HG02642 (cell line): ENCODE measurements around the gene PCDHB5.
"Not testable (repeated sequence)": the region's sequence is repeated elsewhere in the genome, so short reads cannot be mapped to it uniquely, and the experiment has no call there.

Experiments
- ATAC-seq: cut with Tn5 transposase; IDR thresholded peaks from one replicate; pipeline ENCODE4 v1.9.1; 2021; ENCODE audit warnings: mild to moderate bottlenecking; ENCODE audit not compliant: unreplicated experiment, poor library complexity

The PCDHB5 gene

GRCh38 chr5:141135030-141135717 is at the start of gene PCDHB5:
TSS of gene PCDHB5 (plus strand) at chr5:141135206. CDS start at chr5:141135435, 229 bp downstream.
- ATAC-seq = no peak

- no peak for ATAC-seq
These were observed 40.3 kb upstream of the PCDHB5 start, which contains the start of gene PCDHB2 for GRCh38 chr5:141094481-141095262. TSS of gene PCDHB2 (plus strand) at chr5:141094615. CDS start at chr5:141094791, 176 bp downstream.

- no peak for ATAC-seq
These were observed 39.8 kb upstream of the PCDHB5 start for GRCh38 chr5:141095263-141095641.

GRCh38 chr5:141096181-141096580 is 38.8 kb upstream of the PCDHB5 start:
- not testable (repeated sequence) for ATAC-seq

GRCh38 chr5:141096586-141096985 is 38.4 kb upstream of the PCDHB5 start:
- ATAC-seq = not testable (repeated sequence)

GRCh38 chr5:141100243-141100805 is 34.7 kb upstream of the PCDHB5 start, which contains the start of gene PCDHB3:
TSS of gene PCDHB3 (plus strand) at chr5:141100473. CDS start at chr5:141100650, 177 bp downstream.
- ATAC-seq = no peak

GRCh38 chr5:141101059-141101458 is 33.9 kb upstream of the PCDHB5 start:
- no peak for ATAC-seq

- not testable (repeated sequence) for ATAC-seq
These were observed 32.9 kb upstream of the PCDHB5 start for GRCh38 chr5:141102070-141102469.

- not testable (repeated sequence) for ATAC-seq
These were observed 32.5 kb upstream of the PCDHB5 start for GRCh38 chr5:141102471-141102870.

- no peak for ATAC-seq
These were observed 29.7 kb upstream of the PCDHB5 start for GRCh38 chr5:141105350-141105749.

GRCh38 chr5:141119250-141119649 is 15.8 kb upstream of the PCDHB5 start:
- no peak for ATAC-seq

GRCh38 chr5:141121563-141121962 is 13.4 kb upstream of the PCDHB5 start, which contains the start of gene PCDHB4:
TSS of gene PCDHB4 (plus strand) at chr5:141121818. CDS start at chr5:141121999, 181 bp downstream.
- ATAC-seq = no peak

GRCh38 chr5:141121985-141122384 is 13.0 kb upstream of the PCDHB5 start:
- no peak for ATAC-seq

- ATAC-seq = not testable (repeated sequence)
These were observed 11.4 kb upstream of the PCDHB5 start for GRCh38 chr5:141123396-141124135.

- ATAC-seq = no peak
These were observed 7.7 kb upstream of the PCDHB5 start for GRCh38 chr5:141127305-141127704.

GRCh38 chr5:141135718-141136266 is 786 bp downstream of the PCDHB5 start:
- ATAC-seq = no peak

GRCh38 chr5:141137346-141137745 is 2.3 kb downstream of the PCDHB5 start:
- not testable (repeated sequence) for ATAC-seq

GRCh38 chr5:141149812-141150211 is 14.8 kb downstream of the PCDHB5 start, which contains the start of gene PCDHB6:
TSS of gene PCDHB6 (plus strand) at chr5:141150057. CDS start at chr5:141150258, 201 bp downstream.
- no peak for ATAC-seq

GRCh38 chr5:141150224-141150992 is 15.4 kb downstream of the PCDHB5 start:
- ATAC-seq = no peak
